KMS-11 (cell line): ENCODE measurements around the gene MUC15.

Source experiments
- H2AFZ ChIP-seq: fragments of 200-600 bp; sonication (generic); 2 replicates; pipeline ENCODE4 v1.6.1; 2016; ENCODE audit warnings: antibody characterized with exemption, mixed run types, low read depth
- H3K27ac ChIP-seq: fragments of 200-600 bp; sonication (generic); 2 replicates; pipeline ENCODE4 v1.6.1; 2016; ENCODE audit warnings: mild to moderate bottlenecking, mixed run types
- H3K27me3 ChIP-seq: fragments of 200-600 bp; sonication (generic); 2 replicates; pipeline ENCODE4 v1.6.1; 2017; ENCODE audit warnings: mild to moderate bottlenecking, low read depth, mixed run types, moderate library complexity; ENCODE audit not compliant: insufficient read depth
- H3K36me3 ChIP-seq: fragments of 200-600 bp; sonication (generic); 2 replicates; pipeline ENCODE4 v1.6.1; 2017; ENCODE audit warnings: mild to moderate bottlenecking, mixed run types; ENCODE audit not compliant: insufficient read depth
- H3K4me1 ChIP-seq: fragments of 200-600 bp; sonication (generic); 2 replicates; pipeline ENCODE4 v1.6.1; 2016; ENCODE audit warnings: mild to moderate bottlenecking, low read depth, mixed run types; ENCODE audit not compliant: poor library complexity, severe bottlenecking
- H3K4me2 ChIP-seq: fragments of 200-600 bp; sonication (generic); 2 replicates; pipeline ENCODE4 v1.7.0; 2016; ENCODE audit warnings: mild to moderate bottlenecking, mixed run types
- H3K4me3 ChIP-seq: fragments of 200-600 bp; sonication (generic); IDR thresholded peaks from 2 replicates; pipeline ENCODE4 v1.6.1; 2017; ENCODE audit warnings: low read depth, low read length, mixed read lengths; ENCODE audit not compliant: insufficient read depth
- H3K79me2 ChIP-seq: fragments of 200-600 bp; sonication (generic); 2 replicates; pipeline ENCODE4 v1.6.1; 2016; ENCODE audit warnings: low read depth, mixed run types; ENCODE audit not compliant: insufficient read depth
- H3K9ac ChIP-seq: fragments of 200-600 bp; sonication (generic); 2 replicates; pipeline ENCODE4 v1.6.1; 2016; ENCODE audit warnings: mild to moderate bottlenecking, mixed run types
- H4K20me1 ChIP-seq: fragments of 200-600 bp; sonication (generic); 2 replicates; pipeline ENCODE4 v1.6.1; 2016; ENCODE audit warnings: mild to moderate bottlenecking, mixed run types; ENCODE audit not compliant: insufficient read depth
- TF ChIP-seq, protein P1 (sequence below): fragments of 200-600 bp; sonication (generic); conservative IDR thresholded peaks from 2 replicates; pipeline ENCODE4 v1.6.1; 2017; ENCODE audit warnings: low read depth, mild to moderate bottlenecking, antibody characterized with exemption, low read length, moderate library complexity, mixed read lengths

MUC15 gene

DNA sequence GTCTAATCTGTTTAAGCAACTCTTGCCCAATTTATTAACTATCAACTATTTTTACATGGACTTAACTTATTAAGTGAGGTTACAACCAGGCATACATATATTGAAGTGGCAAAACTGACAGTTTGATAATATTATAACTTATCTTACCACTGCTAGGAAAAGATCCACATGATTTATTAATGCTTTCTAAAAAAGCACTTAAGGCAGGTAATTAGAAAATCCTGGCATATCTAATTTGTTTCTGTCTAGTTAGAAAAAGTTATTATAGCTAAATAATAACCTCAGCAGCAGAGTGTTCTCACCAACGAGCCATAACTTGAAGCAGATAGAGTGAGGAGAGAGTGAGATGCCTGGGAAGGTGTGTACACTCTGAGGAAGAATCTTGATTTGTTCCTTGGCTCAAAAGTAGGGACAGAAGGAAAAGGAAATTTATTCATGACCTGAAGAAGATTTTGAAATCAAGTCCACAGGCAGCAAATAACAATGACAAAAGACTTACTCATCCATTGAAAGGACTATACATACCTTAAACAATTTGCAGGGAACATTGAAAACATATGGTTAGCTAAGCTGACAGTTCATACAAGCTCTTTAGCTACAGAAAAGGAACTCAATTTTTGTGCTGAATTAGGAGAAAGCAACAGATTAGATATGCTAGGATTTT, 7.1 kb upstream of the MUC15 start:
- no peak overlapping the region for H2AFZ ChIP-seq
- no peak overlapping the region for H3K27ac ChIP-seq
- H3K79me2 ChIP-seq = no peaks in the 10 kb centered on the region
- H3K9ac ChIP-seq = no peak overlapping the region
- H4K20me1 ChIP-seq = no peaks in the 10 kb centered on the region
- TF ChIP-seq, protein P1, sequence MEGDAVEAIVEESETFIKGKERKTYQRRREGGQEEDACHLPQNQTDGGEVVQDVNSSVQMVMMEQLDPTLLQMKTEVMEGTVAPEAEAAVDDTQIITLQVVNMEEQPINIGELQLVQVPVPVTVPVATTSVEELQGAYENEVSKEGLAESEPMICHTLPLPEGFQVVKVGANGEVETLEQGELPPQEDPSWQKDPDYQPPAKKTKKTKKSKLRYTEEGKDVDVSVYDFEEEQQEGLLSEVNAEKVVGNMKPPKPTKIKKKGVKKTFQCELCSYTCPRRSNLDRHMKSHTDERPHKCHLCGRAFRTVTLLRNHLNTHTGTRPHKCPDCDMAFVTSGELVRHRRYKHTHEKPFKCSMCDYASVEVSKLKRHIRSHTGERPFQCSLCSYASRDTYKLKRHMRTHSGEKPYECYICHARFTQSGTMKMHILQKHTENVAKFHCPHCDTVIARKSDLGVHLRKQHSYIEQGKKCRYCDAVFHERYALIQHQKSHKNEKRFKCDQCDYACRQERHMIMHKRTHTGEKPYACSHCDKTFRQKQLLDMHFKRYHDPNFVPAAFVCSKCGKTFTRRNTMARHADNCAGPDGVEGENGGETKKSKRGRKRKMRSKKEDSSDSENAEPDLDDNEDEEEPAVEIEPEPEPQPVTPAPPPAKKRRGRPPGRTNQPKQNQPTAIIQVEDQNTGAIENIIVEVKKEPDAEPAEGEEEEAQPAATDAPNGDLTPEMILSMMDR = no peak
- no peak overlapping the region for H3K4me2 ChIP-seq
- no peaks in the 10 kb centered on the region for H3K36me3 ChIP-seq
- H3K27me3 ChIP-seq = no peaks in the 10 kb centered on the region
- H3K4me3 ChIP-seq = no peak overlapping the region
- H3K4me1 ChIP-seq = no peaks in the 10 kb centered on the region

DNA sequence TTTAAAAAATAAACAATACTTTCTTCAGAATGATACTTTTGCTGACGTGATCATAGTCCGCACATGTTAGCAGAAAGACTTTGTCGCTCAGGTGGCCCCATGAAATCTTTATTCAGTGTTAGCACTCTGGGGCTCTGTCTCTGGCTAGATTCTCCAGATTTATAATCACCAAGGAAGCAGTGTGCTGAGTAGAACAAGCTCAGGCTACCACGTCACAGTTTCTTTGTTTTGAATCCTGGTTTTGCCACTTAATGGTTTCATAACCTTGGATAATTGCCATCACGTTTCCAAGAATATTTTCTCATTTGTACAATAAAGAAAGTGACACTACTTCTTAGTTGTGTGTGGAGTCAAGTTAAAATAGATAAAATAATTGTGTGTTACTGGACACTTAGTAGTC, 3.9 kb upstream of the MUC15 start:
- Histone ChIP-seq H2AFZ (no peak overlapping the region), H3K4me2 (no peak overlapping the region), H3K9ac (no peak overlapping the region), H3K27ac (no peak overlapping the region), H3K4me1 (no peaks in the 10 kb centered on the region), H3K4me3 (no peak overlapping the region), H3K79me2 (no peaks in the 10 kb centered on the region), H3K27me3 (no peaks in the 10 kb centered on the region), H4K20me1 (no peaks in the 10 kb centered on the region), H3K36me3 (no peaks in the 10 kb centered on the region)
- TF ChIP-seq, protein P1 = no peak

DNA sequence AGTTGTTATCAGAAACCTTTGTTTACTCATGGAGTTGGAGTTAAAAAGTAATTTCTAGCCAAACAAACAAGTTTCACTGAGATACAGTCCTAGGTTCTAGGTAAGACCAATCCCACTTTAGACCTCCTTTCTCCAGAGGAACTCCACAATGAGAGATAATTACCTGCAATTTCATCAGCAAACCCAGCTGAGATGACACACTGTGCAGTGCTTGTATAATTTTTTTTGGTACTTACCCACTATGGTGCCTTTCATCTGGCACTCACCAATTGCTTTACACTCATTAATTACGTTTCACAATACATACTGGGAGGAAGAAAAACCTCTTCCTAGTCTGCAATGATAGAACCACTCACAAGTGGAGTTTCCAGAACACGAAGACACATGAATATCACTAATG, 1.8 kb upstream of the MUC15 start:
- Histone ChIP-seq H3K4me2 (no peak overlapping the region), H2AFZ (no peak overlapping the region), H3K9ac (no peak overlapping the region), H3K36me3 (no peaks in the 10 kb centered on the region), H3K27me3 (no peaks in the 10 kb centered on the region), H3K4me1 (no peaks in the 10 kb centered on the region), H3K79me2 (no peaks in the 10 kb centered on the region), H4K20me1 (no peaks in the 10 kb centered on the region), H3K27ac (no peak overlapping the region), H3K4me3 (no peak overlapping the region)
- TF ChIP-seq, protein P1 = no peak

DNA sequence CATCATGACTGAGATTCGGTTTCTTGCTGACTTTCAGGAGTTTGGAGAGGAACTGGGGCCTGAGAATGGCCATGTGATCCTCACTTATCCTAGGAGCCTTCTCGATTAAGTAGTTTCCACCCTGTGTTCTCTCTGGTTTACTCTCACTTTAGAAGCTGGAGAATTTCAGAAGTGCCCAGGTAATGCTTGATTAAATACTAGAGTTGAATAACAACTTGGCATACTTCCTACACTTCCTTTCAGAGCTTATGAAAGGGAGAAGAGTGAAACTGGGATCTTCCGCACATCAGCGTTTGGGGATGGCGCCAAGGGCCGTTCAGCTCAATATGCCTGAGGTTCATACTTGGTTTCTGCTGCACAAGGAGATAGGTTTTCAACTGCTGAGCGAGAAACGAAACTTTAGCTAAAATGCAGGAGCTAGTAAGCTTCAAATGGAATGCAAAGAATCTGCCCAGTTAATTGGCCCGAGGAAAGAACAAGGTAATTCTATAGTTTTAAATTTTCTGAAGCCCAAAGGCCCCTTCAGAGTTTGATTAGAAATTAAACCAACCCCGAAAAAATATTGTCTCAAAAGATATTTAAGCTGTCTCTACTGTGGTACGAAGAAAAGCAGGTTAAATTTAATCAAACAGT, 823 bp upstream of the MUC15 start:
- Histone ChIP-seq H3K27me3 (no peaks in the 10 kb centered on the region), H3K79me2 (no peaks in the 10 kb centered on the region), H3K4me3 (no peak overlapping the region), H3K36me3 (no peaks in the 10 kb centered on the region), H3K4me1 (no peaks in the 10 kb centered on the region), H3K9ac (no peak overlapping the region), H4K20me1 (no peaks in the 10 kb centered on the region), H3K4me2 (no peak overlapping the region), H3K27ac (no peak overlapping the region), H2AFZ (no peak overlapping the region)
- TF ChIP-seq, protein P1 = no peak
